DMS53 treated with DMSO at 0.1 percent for 48 hours (cell line): Measurements from ENCODE around the gene SUSD6.

Experiments used
- DNase-seq: peaks from one replicate; lab custom pipeline; 2025; ENCODE audit not compliant: unreplicated experiment; lab: John Stamatoyannopoulos, UW

Gene SUSD6

GRCh38 chr14:69611172-69612013 lies at the start of gene SUSD6:
Gene SUSD6 (plus strand): TSS chr14:69611596. CDS start chr14:69658593, 46,997 bp downstream.
- peak; percentile 67 for DNase-seq

DNA sequence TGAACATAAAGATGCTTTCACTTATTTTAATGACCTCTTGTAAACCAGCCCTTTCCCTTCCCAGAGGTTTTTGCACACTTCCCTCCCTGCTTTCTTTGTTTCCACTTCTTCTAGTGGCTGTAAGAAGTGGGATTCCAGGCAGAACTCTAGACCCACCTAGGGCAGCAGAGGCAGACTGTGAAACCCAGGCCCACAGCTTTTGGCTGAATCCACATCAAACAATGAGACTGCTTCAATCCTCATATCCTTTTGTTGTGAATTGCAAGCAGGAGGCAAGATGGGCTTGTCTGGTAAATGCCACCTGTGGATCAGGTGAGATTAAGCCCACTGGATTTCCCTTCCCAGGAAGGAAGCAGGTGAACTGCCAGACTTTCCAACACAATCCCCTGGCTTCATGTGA lies 49.5 kb upstream of the SUSD6 start:
- no peak for DNase-seq

DNA sequence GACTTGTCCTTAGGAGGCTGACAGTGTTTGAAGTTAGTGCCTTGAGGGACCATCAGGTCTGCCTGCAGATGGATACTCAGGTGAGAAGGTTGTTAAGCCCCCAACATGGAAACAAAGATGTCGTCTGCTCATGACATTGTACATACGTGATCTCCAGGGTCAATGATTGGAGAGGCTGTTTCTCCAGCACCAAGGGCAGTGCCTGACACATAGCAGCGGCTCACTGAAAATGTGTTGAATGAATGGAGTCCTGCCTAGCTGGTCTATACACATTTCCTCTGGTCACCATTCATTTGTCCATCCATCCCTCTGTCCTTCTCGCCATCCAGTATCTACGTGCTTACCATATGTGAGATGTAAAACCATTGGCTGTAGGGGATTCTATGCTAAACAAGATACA lies 43.8 kb upstream of the SUSD6 start:
- DNase-seq, result no peak

DNA sequence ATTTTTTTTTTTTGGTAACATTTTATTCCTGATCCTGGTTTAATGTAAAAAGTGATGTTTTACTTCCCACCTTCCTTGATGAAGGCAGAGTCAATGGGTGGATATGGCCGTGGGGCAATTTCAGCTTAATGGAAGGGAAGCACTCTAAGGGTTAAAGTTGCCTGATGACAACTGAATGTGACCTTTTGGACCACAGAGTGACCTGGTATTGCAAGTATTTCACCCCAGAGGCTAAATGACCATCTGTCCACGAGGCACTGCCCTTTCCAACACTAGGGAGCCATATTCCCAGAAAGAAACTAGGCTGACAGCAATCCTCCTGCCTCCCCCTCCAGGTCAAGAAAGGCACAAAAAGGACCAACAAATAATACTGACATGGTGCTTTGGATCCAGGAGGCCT lies 41.5 kb upstream of the SUSD6 start:
- DNase-seq, result no peak

- DNase-seq, result no peak
Observed at GRCh38 chr14:69570836-69571330, 40.5 kb upstream of the SUSD6 start.

- peak; percentile 45 for DNase-seq
Observed at GRCh38 chr14:69571449-69572029, 39.9 kb upstream of the SUSD6 start.

DNA sequence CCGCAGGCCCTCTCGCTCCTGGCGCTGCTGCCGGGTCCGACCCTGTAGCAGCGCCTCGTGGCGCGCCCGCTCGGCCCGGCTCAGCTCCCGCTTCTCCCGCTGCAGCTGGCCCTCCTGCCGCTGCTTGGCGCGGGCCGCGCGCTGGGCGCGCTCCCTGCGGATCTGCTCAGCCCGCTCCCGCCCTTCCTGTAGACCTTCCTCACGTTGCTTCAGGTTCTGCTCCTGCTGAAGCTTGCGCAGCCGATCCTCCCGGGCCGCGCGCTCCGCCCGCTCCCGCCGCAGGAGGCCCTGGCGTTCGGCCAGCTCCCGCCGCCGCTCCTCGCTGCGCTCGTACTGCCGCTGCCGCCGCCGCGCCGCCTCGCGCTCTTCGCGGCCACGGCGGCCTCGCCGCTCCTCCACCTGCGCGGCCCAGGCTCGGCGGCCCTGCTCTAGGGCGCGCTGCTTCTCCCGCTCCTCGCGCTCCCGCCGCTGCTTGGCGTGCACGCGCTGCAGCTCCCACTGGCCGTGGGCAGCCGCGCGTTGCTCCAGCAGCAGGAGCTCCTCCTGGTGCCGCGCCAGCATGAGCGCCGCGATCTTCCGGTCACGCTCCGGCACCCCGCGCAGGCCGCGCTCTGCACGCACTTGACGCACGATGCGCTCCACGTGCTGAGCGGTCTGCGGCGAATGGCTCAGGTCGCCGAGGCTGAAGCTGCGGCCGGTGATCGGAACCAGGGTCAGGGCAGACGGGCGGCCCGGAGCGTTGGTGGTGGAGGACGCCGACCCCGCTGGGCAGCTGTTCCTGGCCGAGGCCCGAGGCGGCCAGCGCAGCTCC lies 39.2 kb upstream of the SUSD6 start:
- DNase-seq, result peak; percentile 55

GRCh38 chr14:69572841-69573135 lies 38.6 kb upstream of the SUSD6 start:
- DNase-seq, result no peak

DNA sequence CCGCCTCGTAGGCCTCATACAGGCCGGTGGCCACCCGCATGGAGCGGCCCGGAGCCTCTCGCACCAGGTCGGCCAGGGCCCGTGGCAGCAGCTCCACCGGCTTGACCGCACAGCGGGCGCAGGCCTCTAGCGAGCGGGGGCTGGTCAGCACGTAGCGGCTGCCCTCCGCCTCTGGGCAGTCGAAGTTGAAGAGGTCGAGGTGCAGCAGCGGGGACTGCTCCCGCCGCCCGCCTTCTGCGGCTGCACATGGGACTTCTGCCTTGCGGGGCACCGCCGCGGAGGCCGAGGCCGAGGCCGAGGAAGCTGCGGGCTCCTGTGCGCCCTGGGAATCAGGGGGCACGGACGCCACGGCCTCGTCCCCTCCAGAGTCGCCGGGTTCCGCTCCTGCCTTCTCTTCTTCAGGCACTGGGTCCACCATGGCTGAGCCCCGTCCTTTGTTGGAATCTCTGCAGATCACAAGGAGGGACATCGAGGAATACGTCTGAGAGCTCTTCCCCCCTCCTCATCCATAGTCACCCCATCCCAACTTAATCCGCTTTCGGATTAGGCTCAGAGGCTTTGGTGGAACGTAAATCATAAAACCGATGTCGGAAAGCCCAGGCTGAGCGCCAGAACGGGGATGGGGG lies 38.1 kb upstream of the SUSD6 start:
- DNase-seq, result no peak

DNA sequence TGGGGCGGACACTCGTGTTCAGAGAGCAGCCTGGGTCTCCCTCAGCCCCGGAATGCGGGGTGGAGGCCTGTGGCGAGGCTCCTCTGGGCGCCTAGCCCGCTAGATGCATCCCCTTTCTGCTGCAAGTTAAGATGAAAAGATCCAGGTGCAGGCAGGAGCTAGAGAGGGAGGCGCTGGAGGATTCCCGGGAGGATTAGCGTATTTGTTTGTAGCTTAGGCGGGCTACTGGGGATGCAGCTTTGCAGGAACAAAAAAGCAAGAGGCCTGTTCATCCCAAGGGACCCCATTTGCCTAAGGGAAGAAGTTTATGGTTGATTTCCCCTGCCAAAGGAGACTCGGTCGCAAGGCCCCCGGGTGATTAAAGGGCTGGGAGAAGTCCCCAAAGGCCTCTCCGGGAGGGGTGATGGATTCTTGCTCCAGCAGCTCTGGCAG lies 37.5 kb upstream of the SUSD6 start:
- peak; percentile 23 for DNase-seq

DNA sequence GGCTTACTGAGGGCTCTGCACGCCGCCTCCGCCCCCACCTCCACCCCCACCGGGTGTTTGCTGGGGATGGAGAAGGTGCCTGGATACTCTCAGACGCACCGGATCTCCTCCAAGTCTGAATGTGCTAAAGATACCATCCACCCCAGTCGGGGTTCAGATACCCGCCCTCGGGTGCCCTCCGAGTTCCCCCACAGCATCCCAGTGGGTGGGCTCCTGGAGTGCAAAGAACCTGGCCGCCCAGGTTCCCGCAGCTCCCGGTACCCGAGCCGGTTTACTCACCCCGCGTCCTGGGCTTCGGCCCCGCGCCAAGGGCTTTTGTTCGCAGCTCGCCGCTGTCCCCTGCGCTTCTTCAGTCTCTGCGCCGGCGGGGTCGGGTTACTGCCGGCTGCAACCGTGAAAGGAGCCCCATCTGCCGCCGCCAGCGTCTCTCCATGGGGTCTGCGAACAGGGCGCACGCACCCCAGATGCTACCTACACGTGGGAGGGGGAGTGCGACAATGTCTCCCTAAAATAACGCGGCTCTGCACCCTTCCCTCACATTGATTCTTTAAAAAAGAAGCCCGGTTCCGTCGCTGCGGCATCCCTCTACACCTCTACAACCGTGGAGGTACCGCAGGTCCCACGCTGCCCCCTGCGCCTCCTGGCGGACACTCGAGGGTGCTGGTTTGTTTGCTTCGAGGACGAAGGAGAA lies 37.0 kb upstream of the SUSD6 start, which contains the start of gene CCDC177:
Gene CCDC177 (minus strand): TSS at position 609 of the 691 bp plus-strand sequence. CDS start 1,249 bp downstream, outside the sequence.
- peak; percentile 61 for DNase-seq

GRCh38 chr14:69574954-69575295 lies 36.5 kb upstream of the SUSD6 start:
- DNase-seq, result no peak

- no peak for DNase-seq
Observed at GRCh38 chr14:69579476-69579875, 31.9 kb upstream of the SUSD6 start.

DNA sequence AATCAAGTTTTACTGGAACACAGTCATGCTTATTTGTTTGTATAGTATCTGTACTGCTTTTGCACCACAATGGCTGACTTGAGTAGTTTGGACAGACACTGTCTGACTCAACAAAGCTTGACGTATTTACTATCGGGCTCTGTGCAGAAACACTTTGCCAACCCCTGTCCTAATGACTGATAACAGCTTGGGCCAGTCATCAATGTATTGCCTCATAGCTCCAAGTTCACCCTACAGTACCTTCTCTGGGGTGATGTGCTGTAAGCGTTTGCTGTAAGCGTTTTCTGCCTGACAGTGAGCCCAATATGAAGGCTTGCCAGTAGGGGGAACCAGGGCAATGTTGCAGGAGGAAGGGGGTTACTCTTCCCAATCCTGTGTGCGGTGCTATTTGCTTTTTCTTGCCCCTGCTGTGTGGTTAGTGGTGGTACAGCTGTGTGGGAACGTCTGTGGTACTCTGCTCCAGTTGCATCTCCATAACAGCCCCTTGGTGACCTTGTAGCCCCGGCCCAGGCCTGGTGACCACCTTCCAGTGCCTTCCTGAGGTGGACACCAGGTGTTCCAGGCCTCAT lies 31.3 kb upstream of the SUSD6 start:
- no peak for DNase-seq

- no peak for DNase-seq
Observed at GRCh38 chr14:69581316-69581935, 30.0 kb upstream of the SUSD6 start.

- no peak for DNase-seq
Observed at GRCh38 chr14:69582212-69582611, 29.2 kb upstream of the SUSD6 start.

- no peak for DNase-seq
Observed at GRCh38 chr14:69582829-69583228, 28.6 kb upstream of the SUSD6 start.

DNA sequence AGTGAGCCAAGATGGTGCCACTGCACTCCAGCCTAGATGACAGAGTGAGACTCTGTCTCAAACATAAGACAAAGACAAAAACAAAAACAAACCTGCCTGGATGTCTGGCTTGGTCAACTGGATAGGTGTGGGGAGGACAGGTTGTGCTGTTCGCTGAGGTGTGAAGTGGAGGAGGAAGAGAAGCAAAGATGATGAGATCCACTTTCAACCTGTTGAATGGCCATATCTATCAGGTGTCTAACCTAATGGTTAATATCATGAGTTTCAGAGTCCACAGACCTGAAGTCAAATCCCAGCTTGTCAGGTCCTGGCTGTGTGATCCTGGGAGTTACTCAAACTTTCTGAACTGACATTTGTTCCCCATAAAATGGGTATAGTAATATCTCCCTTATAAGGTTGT lies 27.0 kb upstream of the SUSD6 start:
- no peak for DNase-seq

- no peak for DNase-seq
Observed at GRCh38 chr14:69586404-69586803, 25.0 kb upstream of the SUSD6 start.

- DNase-seq, result no peak
Observed at GRCh38 chr14:69587389-69587788, 24.0 kb upstream of the SUSD6 start.
